Measurements from ENCODE around the gene WDR5B. TPM values are rescaled to one million over a fixed set of nuclear protein-coding genes. Genes with fewer than 3 reads are reported as not detected.
"Not testable (repeated sequence)": the region's sequence is repeated elsewhere in the genome, so short reads cannot be mapped to it uniquely, and the experiment has no call there.

Gene WDR5B
- total RNA-seq: 4.7 TPM

GRCh38 chr3:122415762-122416654, at the start of gene WDR5B:
WDR5B (minus strand) TSS chr3:122416062; CDS start chr3:122415528, 534 bp downstream.
- Histone ChIP-seq H3K4me1 (ENCODE audit: control insufficient read depth in 3 of 3, insufficient read depth in 3 of 3, low read length in 3 of 3) (peaks cover 16 to 42% (median 23%) of the 10 kb centered on the region in 3 donors), H3K36me3 (ENCODE audit: control insufficient read depth in 3 of 3, insufficient read depth in 3 of 3, low read length in 3 of 3) (peaks cover 0 to 9% (median 2%) of the 10 kb centered on the region in 3 donors), H3K4me3 (ENCODE audit: low read length in 3 of 3) (peak within 1 kb of the TSS; percentile 90 to 92 (median 91)), H3K27ac (ENCODE audit: low read depth, low read length) (peak within 1 kb of the TSS; percentile 94), H3K9ac (ENCODE audit: low read depth in 1 of 3, low read length in 3 of 3) (peak within 1 kb of the TSS; percentile 91 to 96 (median 93)), H3K9me3 (ENCODE audit: control insufficient read depth in 3 of 3, low read length in 3 of 3) (no peaks in the 10 kb centered on the region), H3K27me3 (ENCODE audit: control insufficient read depth in 3 of 3, insufficient read depth in 3 of 3, low read length in 3 of 3) (no peaks in the 10 kb centered on the region)

- no peaks in the 10 kb centered on the region for H3K27me3 ChIP-seq (ENCODE audit: control insufficient read depth in 3 of 3, insufficient read depth in 3 of 3, low read length in 3 of 3)
- no peak overlapping the region for H3K4me3 ChIP-seq (ENCODE audit: low read length in 3 of 3)
- H3K4me1 ChIP-seq (ENCODE audit: control insufficient read depth in 3 of 3, insufficient read depth in 3 of 3, low read length in 3 of 3): peaks cover 0 to 3% (median 0%) of the 10 kb centered on the region in 3 donors
- no peak overlapping the region for H3K9ac ChIP-seq (ENCODE audit: low read depth in 1 of 3, low read length in 3 of 3)
- H3K9me3 ChIP-seq (ENCODE audit: control insufficient read depth in 3 of 3, low read length in 3 of 3): no peaks in the 10 kb centered on the region
- peaks cover 0 to 26% (median 10%) of the 10 kb centered on the region in 3 donors for H3K36me3 ChIP-seq (ENCODE audit: control insufficient read depth in 3 of 3, insufficient read depth in 3 of 3, low read length in 3 of 3)
- H3K27ac ChIP-seq (ENCODE audit: low read depth, low read length): no peak overlapping the region
Observed at GRCh38 chr3:122464659-122465058, 48.8 kb upstream of the WDR5B start.

- Histone ChIP-seq H3K4me1 (ENCODE audit: control insufficient read depth in 3 of 3, insufficient read depth in 3 of 3, low read length in 3 of 3) (no peaks in the 10 kb centered on the region), H3K4me3 (ENCODE audit: low read length in 3 of 3) (no peak overlapping the region), H3K27me3 (ENCODE audit: control insufficient read depth in 3 of 3, insufficient read depth in 3 of 3, low read length in 3 of 3) (no peaks in the 10 kb centered on the region), H3K9me3 (ENCODE audit: control insufficient read depth in 3 of 3, low read length in 3 of 3) (no peaks in the 10 kb centered on the region), H3K27ac (ENCODE audit: low read depth, low read length) (no peak overlapping the region), H3K9ac (ENCODE audit: low read depth in 1 of 3, low read length in 3 of 3) (no peak overlapping the region), H3K36me3 (ENCODE audit: control insufficient read depth in 3 of 3, insufficient read depth in 3 of 3, low read length in 3 of 3) (peaks cover 8 to 42% (median 30%) of the 10 kb centered on the region in 3 donors)
Observed at GRCh38 chr3:122462406-122462805, 46.5 kb upstream of the WDR5B start.

GRCh38 chr3:122461806-122462205, 45.9 kb upstream of the WDR5B start:
- Histone ChIP-seq H3K4me3 (ENCODE audit: low read length in 3 of 3) (no peak overlapping the region), H3K36me3 (ENCODE audit: control insufficient read depth in 3 of 3, insufficient read depth in 3 of 3, low read length in 3 of 3) (peaks cover 9 to 44% (median 30%) of the 10 kb centered on the region in 3 donors), H3K9me3 (ENCODE audit: control insufficient read depth in 3 of 3, low read length in 3 of 3) (no peaks in the 10 kb centered on the region), H3K9ac (ENCODE audit: low read depth in 1 of 3, low read length in 3 of 3) (no peak overlapping the region), H3K27ac (ENCODE audit: low read depth, low read length) (no peak overlapping the region), H3K27me3 (ENCODE audit: control insufficient read depth in 3 of 3, insufficient read depth in 3 of 3, low read length in 3 of 3) (no peaks in the 10 kb centered on the region), H3K4me1 (ENCODE audit: control insufficient read depth in 3 of 3, insufficient read depth in 3 of 3, low read length in 3 of 3) (no peaks in the 10 kb centered on the region)

GRCh38 chr3:122458992-122459391, 43.1 kb upstream of the WDR5B start:
- Histone ChIP-seq H3K9ac (ENCODE audit: low read depth in 1 of 3, low read length in 3 of 3) (no peak overlapping the region), H3K9me3 (ENCODE audit: control insufficient read depth in 3 of 3, low read length in 3 of 3) (no peaks in the 10 kb centered on the region), H3K4me1 (ENCODE audit: control insufficient read depth in 3 of 3, insufficient read depth in 3 of 3, low read length in 3 of 3) (no peaks in the 10 kb centered on the region), H3K36me3 (ENCODE audit: control insufficient read depth in 3 of 3, insufficient read depth in 3 of 3, low read length in 3 of 3) (peaks cover 14 to 37% (median 26%) of the 10 kb centered on the region in 3 donors), H3K4me3 (ENCODE audit: low read length in 3 of 3) (no peak overlapping the region), H3K27ac (ENCODE audit: low read depth, low read length) (no peak overlapping the region), H3K27me3 (ENCODE audit: control insufficient read depth in 3 of 3, insufficient read depth in 3 of 3, low read length in 3 of 3) (no peaks in the 10 kb centered on the region)

- Histone ChIP-seq H3K9me3 (ENCODE audit: control insufficient read depth in 3 of 3, low read length in 3 of 3) (no peaks in the 10 kb centered on the region), H3K36me3 (ENCODE audit: control insufficient read depth in 3 of 3, insufficient read depth in 3 of 3, low read length in 3 of 3) (peaks cover 25 to 36% (median 31%) of the 10 kb centered on the region in 3 donors), H3K4me1 (ENCODE audit: control insufficient read depth in 3 of 3, insufficient read depth in 3 of 3, low read length in 3 of 3) (no peaks in the 10 kb centered on the region), H3K9ac (ENCODE audit: low read depth in 1 of 3, low read length in 3 of 3) (no peak overlapping the region), H3K4me3 (ENCODE audit: low read length in 3 of 3) (no peak overlapping the region), H3K27ac (ENCODE audit: low read depth, low read length) (no peak overlapping the region), H3K27me3 (ENCODE audit: control insufficient read depth in 3 of 3, insufficient read depth in 3 of 3, low read length in 3 of 3) (no peaks in the 10 kb centered on the region)
Observed at GRCh38 chr3:122457706-122458105, 41.8 kb upstream of the WDR5B start.

GRCh38 chr3:122456074-122456473, 40.2 kb upstream of the WDR5B start:
- peaks cover 28 to 37% (median 35%) of the 10 kb centered on the region in 3 donors for H3K36me3 ChIP-seq (ENCODE audit: control insufficient read depth in 3 of 3, insufficient read depth in 3 of 3, low read length in 3 of 3)
- H3K9ac ChIP-seq (ENCODE audit: low read depth in 1 of 3, low read length in 3 of 3): no peak overlapping the region
- no peak overlapping the region for H3K4me3 ChIP-seq (ENCODE audit: low read length in 3 of 3)
- H3K27me3 ChIP-seq (ENCODE audit: control insufficient read depth in 3 of 3, insufficient read depth in 3 of 3, low read length in 3 of 3): no peaks in the 10 kb centered on the region
- no peaks in the 10 kb centered on the region for H3K9me3 ChIP-seq (ENCODE audit: control insufficient read depth in 3 of 3, low read length in 3 of 3)
- no peak overlapping the region for H3K27ac ChIP-seq (ENCODE audit: low read depth, low read length)
- H3K4me1 ChIP-seq (ENCODE audit: control insufficient read depth in 3 of 3, insufficient read depth in 3 of 3, low read length in 3 of 3): no peaks in the 10 kb centered on the region

GRCh38 chr3:122451371-122451770, 35.5 kb upstream of the WDR5B start:
- H3K27me3 ChIP-seq (ENCODE audit: control insufficient read depth in 3 of 3, insufficient read depth in 3 of 3, low read length in 3 of 3): no peaks in the 10 kb centered on the region
- H3K4me3 ChIP-seq (ENCODE audit: low read length in 3 of 3): no peak overlapping the region
- no peaks in the 10 kb centered on the region for H3K4me1 ChIP-seq (ENCODE audit: control insufficient read depth in 3 of 3, insufficient read depth in 3 of 3, low read length in 3 of 3)
- H3K27ac ChIP-seq (ENCODE audit: low read depth, low read length): no peak overlapping the region
- H3K9me3 ChIP-seq (ENCODE audit: control insufficient read depth in 3 of 3, low read length in 3 of 3): no peaks in the 10 kb centered on the region
- no peak overlapping the region for H3K9ac ChIP-seq (ENCODE audit: low read depth in 1 of 3, low read length in 3 of 3)
- peaks cover 25 to 31% (median 28%) of the 10 kb centered on the region in 3 donors for H3K36me3 ChIP-seq (ENCODE audit: control insufficient read depth in 3 of 3, insufficient read depth in 3 of 3, low read length in 3 of 3)

- H3K36me3 ChIP-seq (ENCODE audit: control insufficient read depth in 3 of 3, insufficient read depth in 3 of 3, low read length in 3 of 3): peaks cover 19 to 35% (median 28%) of the 10 kb centered on the region in 3 donors
- not testable (repeated sequence) for H3K27me3 ChIP-seq (ENCODE audit: control insufficient read depth in 3 of 3, insufficient read depth in 3 of 3, low read length in 3 of 3); H3K9ac ChIP-seq (ENCODE audit: low read depth in 1 of 3, low read length in 3 of 3); H3K9me3 ChIP-seq (ENCODE audit: control insufficient read depth in 3 of 3, low read length in 3 of 3); H3K4me1 ChIP-seq (ENCODE audit: control insufficient read depth in 3 of 3, insufficient read depth in 3 of 3, low read length in 3 of 3); H3K27ac ChIP-seq (ENCODE audit: low read depth, low read length); H3K4me3 ChIP-seq (ENCODE audit: low read length in 3 of 3)
Observed at GRCh38 chr3:122448218-122448617, 32.4 kb upstream of the WDR5B start.

- not testable (repeated sequence) for H3K4me3 ChIP-seq (ENCODE audit: low read length in 3 of 3); H3K9ac ChIP-seq (ENCODE audit: low read depth in 1 of 3, low read length in 3 of 3); H3K27me3 ChIP-seq (ENCODE audit: control insufficient read depth in 3 of 3, insufficient read depth in 3 of 3, low read length in 3 of 3); H3K4me1 ChIP-seq (ENCODE audit: control insufficient read depth in 3 of 3, insufficient read depth in 3 of 3, low read length in 3 of 3); H3K9me3 ChIP-seq (ENCODE audit: control insufficient read depth in 3 of 3, low read length in 3 of 3); H3K27ac ChIP-seq (ENCODE audit: low read depth, low read length)
- peaks cover 28 to 39% (median 33%) of the 10 kb centered on the region in 3 donors for H3K36me3 ChIP-seq (ENCODE audit: control insufficient read depth in 3 of 3, insufficient read depth in 3 of 3, low read length in 3 of 3)
Observed at GRCh38 chr3:122444491-122444887, 28.6 kb upstream of the WDR5B start.
